ENCODE measurements around the gene APEH. TPM values are rescaled to one million over a fixed set of nuclear protein-coding genes. Genes with fewer than 3 reads are reported as not detected.

APEH gene
- total and polyA plus RNA-seq, 2 of the 13 experiments (the other 11 are each of a cell fraction or from before 2014, with no cell fraction given) = 116 to 130 TPM

GRCh38 chr3:49665822-49666519 lies 8.2 kb upstream of the APEH start (continued):
- TF ChIP-seq HIC2 (CRISPR knock-in tag; IDR thresholded peaks at IDR 0.05; ENCODE audit: low read depth) (peak; percentile 56; the same call in 1 of the 2 replicates), DNMT3B (CRISPR knock-in tag; conservative IDR thresholded peaks at IDR 0.05) (no peak), CEBPB (IDR thresholded peaks at IDR 0.05; ENCODE audit: borderline replicate concordance, low read depth, low read length) (no peak), ZNF574 (CRISPR knock-in tag; IDR thresholded peaks at IDR 0.05) (no peak; the same call in 1 of the 2 replicates), ZNF503 (CRISPR knock-in tag; IDR thresholded peaks at IDR 0.05) (no peak), ZSCAN21 (CRISPR knock-in tag; IDR thresholded peaks at IDR 0.05; ENCODE audit: borderline replicate concordance) (0 out of 2 replicates have a peak, but pooled peaks have one; percentile 51), ZNF709 (CRISPR knock-in tag; IDR thresholded peaks at IDR 0.05) (no peak), ZNF556 (CRISPR knock-in tag; IDR thresholded peaks at IDR 0.05; ENCODE audit: borderline replicate concordance) (no peak), ZNF614 (CRISPR knock-in tag; IDR thresholded peaks at IDR 0.05; ENCODE audit: borderline replicate concordance) (no peak; the same call in 1 of the 2 replicates), NBN (conservative IDR thresholded peaks at IDR 0.05) (no peak), ZFP90 (CRISPR knock-in tag; IDR thresholded peaks at IDR 0.05; ENCODE audit: borderline replicate concordance) (no peak), ZNF136 (CRISPR knock-in tag; IDR thresholded peaks at IDR 0.05; ENCODE audit: low read depth) (no peak), TCF12 (IDR thresholded peaks at IDR 0.05) (no peak), TCF12 (CRISPR knock-in tag; IDR thresholded peaks at IDR 0.05) (no peak), GABPB1 (CRISPR knock-in tag; IDR thresholded peaks at IDR 0.05) (peak; percentile 83), ZNF883 (CRISPR knock-in tag; IDR thresholded peaks at IDR 0.05; ENCODE audit: not compliant biosample characterization) (no peak), ZNF101 (CRISPR knock-in tag; IDR thresholded peaks at IDR 0.05; ENCODE audit: borderline replicate concordance, low read depth) (no peak), HNRNPLL (IDR thresholded peaks at IDR 0.05; ENCODE audit: low read depth, low read length, poor library complexity, severe bottlenecking) (no peak), ZNF83 (CRISPR knock-in tag; IDR thresholded peaks at IDR 0.05; ENCODE audit: borderline replicate concordance) (no peak), ZNF512 (CRISPR knock-in tag; IDR thresholded peaks at IDR 0.05) (no peak), DMAP1 (CRISPR knock-in tag; IDR thresholded peaks at IDR 0.05) (no peak)
